WERI-Rb-1 (cell line): ENCODE results near the gene ARMC9.

ENCODE experiments used
- DNase-seq: peaks from one replicate; pipeline ENCODE4 v3.0.0-alpha.2; 2020
- H3K27ac ChIP-seq: fragments of 250-450 bp; sonication (Bioruptor Pico); 2 replicates; pipeline ENCODE4 v1.5.1; 2020; ENCODE audit warnings: mild to moderate bottlenecking, moderate library complexity
- H3K27me3 ChIP-seq: fragments of 250-450 bp; sonication (Bioruptor Pico); 2 replicates; pipeline ENCODE4 v1.5.1; 2021; ENCODE audit warnings: mild to moderate bottlenecking, low read depth, moderate library complexity; ENCODE audit not compliant: insufficient read depth, severe bottlenecking
- H3K36me3 ChIP-seq: fragments of 250-450 bp; sonication (Bioruptor Pico); 2 replicates; pipeline ENCODE4 v1.5.1; 2020; ENCODE audit warnings: mild to moderate bottlenecking, moderate library complexity
- H3K4me3 ChIP-seq: 2 replicates; pipeline ENCODE4 v1.5.1; 2011; ENCODE audit warnings: low read depth, mild to moderate bottlenecking, control low read depth, low read length
- H3K9me3 ChIP-seq: fragments of 250-450 bp; sonication (Bioruptor Pico); 2 replicates; pipeline ENCODE4 v1.5.1; 2021; ENCODE audit warnings: mild to moderate bottlenecking, moderate library complexity; ENCODE audit not compliant: severe bottlenecking
- CTCF ChIP-seq: IDR thresholded peaks from 2 replicates; pipeline ENCODE4 v1.5.1; 2011; ENCODE audit warnings: low read depth, mild to moderate bottlenecking, control low read depth, inconsistent platforms, low read length

The ARMC9 gene

DNA sequence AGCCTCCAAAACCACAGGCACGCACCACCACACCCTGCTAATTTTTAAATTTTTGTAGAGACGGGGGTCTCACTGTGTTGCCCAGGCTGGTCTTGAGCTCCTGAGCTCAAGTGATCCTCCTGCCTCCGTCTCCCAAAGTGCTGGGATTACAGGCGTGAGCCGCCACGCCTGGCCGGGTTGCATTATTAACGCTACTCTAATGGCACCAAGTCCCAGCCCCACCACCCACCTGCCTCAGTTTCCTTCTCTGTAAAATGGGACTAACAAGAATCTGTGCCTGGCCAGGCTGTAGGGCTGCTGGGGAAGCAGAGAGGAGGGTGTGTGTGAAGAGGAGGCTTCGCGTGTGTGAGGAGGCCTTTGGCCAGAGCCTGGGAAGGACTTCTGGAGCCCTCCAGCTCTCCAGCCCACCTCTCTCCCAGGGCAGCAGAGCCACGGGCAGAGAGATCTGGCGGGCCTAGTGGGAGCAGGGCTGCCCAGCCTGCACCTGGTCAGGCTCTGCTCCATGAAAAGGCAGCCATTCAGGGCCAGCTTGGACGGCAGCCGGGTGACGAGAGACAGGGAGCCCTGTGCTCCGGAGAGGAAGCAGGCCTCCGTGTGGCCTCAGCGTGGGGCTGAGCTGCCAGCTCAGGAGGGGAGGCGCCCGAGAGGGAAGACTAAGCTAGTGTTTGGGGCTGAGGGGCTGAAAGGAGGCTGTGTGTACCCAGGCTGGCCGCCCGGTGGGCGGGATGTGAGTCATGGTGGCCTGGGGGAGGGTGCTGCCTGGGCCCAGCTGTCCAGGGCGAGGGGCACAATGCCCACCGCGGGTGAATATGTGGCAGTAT is 189.7 kb downstream of the ARMC9 start:
- H3K27ac ChIP-seq: no peak overlapping the region
- peaks cover 3% of the 10 kb centered on the region for H3K9me3 ChIP-seq
- no peak overlapping the region for H3K4me3 ChIP-seq
- DNase-seq: no peak
- H3K27me3 ChIP-seq: no peaks in the 10 kb centered on the region
- H3K36me3 ChIP-seq: no peaks in the 10 kb centered on the region
- TF ChIP-seq CTCF: no peak

DNA sequence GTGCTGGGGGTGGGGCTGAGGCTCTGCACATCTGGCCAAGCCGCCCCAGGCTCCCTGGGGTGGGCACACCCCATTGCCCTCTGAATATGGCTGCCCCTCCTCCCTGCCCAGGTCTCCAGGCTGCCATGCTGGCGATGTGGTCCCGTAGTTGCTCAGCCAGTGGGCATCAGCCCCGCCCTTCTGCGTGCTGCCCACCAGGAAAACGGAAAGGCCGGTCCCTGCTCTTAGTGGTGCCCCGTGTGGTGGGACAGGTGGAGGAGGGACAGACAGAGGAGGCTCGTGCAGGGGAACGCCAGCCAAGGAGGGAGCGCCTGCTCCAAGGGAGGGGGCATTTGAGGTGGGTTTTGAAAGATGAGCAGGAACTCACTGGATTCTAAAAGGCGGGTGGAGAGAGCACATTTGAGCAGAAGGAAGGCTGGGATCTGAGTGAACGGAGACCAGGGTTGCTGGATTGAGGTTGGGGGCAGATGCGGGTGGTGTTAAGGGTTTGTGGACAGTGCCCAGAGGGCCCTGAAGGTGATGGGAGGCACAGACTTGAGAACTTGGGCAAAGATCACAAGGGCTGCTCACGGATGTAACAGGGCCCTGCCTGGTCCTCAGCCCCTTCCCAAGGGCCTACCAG is 190.4 kb downstream of the ARMC9 start:
- no peak for DNase-seq

GRCh38 chr2:231390667-231391066 is 192.2 kb downstream of the ARMC9 start:
- H3K27me3 ChIP-seq: no peaks in the 10 kb centered on the region
- TF ChIP-seq CTCF: no peak
- no peaks in the 10 kb centered on the region for H3K9me3 ChIP-seq
- no peak overlapping the region for H3K4me3 ChIP-seq
- H3K27ac ChIP-seq: no peak overlapping the region
- no peaks in the 10 kb centered on the region for H3K36me3 ChIP-seq
- no peak for DNase-seq

More for the DNA sequence above, 190.4 kb downstream of the ARMC9 start:
- H3K9me3 ChIP-seq: peaks cover 3% of the 10 kb centered on the region
- H3K27me3 ChIP-seq: no peaks in the 10 kb centered on the region
- TF ChIP-seq CTCF: no peak
- no peak overlapping the region for H3K4me3 ChIP-seq
- no peaks in the 10 kb centered on the region for H3K36me3 ChIP-seq
- no peak overlapping the region for H3K27ac ChIP-seq

DNA sequence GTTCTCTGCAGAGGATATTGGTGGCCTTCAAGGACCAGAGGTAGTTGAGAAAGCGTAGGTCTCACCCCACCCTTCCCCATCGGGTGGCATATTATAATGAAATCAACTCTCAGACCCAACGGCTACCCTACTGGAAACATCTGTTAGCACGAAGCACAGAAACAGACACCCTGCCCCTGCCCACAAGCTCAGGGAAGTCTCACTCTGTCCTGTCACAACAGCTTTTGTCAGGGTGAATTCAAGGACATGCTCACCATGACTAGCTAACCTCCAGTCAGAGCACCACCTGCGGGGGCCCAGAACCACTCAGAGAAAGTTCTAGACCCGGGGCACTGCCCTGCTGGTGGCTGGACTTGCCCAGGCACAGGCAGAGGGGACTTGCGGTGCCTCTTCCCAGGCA is 193.6 kb downstream of the ARMC9 start:
- no peak for DNase-seq
- no peak overlapping the region for H3K27ac ChIP-seq
- no peaks in the 10 kb centered on the region for H3K9me3 ChIP-seq
- no peak overlapping the region for H3K4me3 ChIP-seq
- H3K27me3 ChIP-seq: no peaks in the 10 kb centered on the region
- TF ChIP-seq CTCF: no peak
- no peaks in the 10 kb centered on the region for H3K36me3 ChIP-seq

GRCh38 chr2:231392431-231393148 is 194.2 kb downstream of the ARMC9 start:
- Histone ChIP-seq H3K36me3 (no peaks in the 10 kb centered on the region), H3K27ac (no peak overlapping the region)
- DNase-seq: no peak

More at GRCh38 chr2:231392431-231393148, 194.2 kb downstream of the ARMC9 start:
- no peaks in the 10 kb centered on the region for H3K27me3 ChIP-seq
- H3K9me3 ChIP-seq: no peaks in the 10 kb centered on the region
- no peak overlapping the region for H3K4me3 ChIP-seq
- no peak for TF ChIP-seq CTCF
